ENCODE data around the gene CHAF1A.

DNA sequence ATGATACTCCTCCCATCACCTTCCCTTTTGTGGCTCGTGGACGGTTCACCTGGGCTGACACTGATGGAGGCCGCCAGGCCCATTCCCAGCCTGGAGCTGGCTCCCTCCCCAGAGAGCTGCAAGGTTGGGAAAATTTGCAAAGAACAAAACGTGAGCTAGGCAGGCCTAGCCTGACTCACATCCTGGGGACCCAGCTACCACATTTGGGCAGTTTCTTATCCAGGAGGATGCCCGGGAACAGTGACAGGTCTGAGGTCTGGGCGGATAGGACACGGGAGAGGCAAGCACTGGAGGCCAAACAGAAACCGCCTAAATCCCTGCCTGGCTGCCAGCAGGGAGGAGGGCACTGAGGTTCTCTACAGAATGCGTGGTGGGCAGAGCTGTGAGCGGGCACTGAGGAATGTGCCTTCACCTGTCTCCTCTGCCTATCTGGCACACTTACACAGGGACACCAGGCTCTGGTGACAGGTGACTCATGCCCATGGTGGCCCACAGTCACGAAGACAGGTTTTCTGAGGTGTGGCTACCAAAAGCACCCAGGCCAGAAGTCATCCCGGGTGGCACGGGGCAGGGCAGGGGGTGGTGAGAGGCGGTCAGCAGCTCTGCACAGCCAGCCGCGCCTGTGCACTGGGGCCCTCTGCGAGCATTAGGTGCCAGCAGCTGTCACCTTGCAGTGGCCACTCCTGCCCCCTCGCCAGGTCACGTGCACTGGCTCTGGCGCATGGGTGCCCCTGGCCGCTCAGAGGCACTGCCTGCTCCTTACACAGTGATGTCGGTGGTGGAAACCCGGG is 25.3 kb upstream of the CHAF1A start:
- TF ChIP-seq, protein P1, sequence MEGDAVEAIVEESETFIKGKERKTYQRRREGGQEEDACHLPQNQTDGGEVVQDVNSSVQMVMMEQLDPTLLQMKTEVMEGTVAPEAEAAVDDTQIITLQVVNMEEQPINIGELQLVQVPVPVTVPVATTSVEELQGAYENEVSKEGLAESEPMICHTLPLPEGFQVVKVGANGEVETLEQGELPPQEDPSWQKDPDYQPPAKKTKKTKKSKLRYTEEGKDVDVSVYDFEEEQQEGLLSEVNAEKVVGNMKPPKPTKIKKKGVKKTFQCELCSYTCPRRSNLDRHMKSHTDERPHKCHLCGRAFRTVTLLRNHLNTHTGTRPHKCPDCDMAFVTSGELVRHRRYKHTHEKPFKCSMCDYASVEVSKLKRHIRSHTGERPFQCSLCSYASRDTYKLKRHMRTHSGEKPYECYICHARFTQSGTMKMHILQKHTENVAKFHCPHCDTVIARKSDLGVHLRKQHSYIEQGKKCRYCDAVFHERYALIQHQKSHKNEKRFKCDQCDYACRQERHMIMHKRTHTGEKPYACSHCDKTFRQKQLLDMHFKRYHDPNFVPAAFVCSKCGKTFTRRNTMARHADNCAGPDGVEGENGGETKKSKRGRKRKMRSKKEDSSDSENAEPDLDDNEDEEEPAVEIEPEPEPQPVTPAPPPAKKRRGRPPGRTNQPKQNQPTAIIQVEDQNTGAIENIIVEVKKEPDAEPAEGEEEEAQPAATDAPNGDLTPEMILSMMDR (IDR thresholded peaks at IDR 0.05; ENCODE audit: low read depth, low read length, poor library complexity, severe bottlenecking), result no peak
- no peak for TF ChIP-seq EZH2phosphoT487 (IDR thresholded peaks at IDR 0.05; ENCODE audit: borderline replicate concordance, low read length)
